Osteocyte (in vitro differentiated cells): ENCODE measurements around the gene SDC4. TPM values are rescaled to one million over a fixed set of nuclear protein-coding genes. Genes with fewer than 3 reads are reported as not detected.

Experiments used
- DNase-seq: peaks from one replicate; pipeline ENCODE4 v3.0.0; 2021; ENCODE audit warnings: mixed read lengths; ENCODE audit not compliant: unreplicated experiment; ENCODE audit errors: extremely low spot score
- H3K27ac Mint-ChIP-seq: one replicate; pipeline ENCODE4 v1.8.0; 2021; ENCODE audit warnings: mild to moderate bottlenecking, mixed read lengths; ENCODE audit not compliant: unreplicated experiment
- H3K27me3 Mint-ChIP-seq: one replicate; pipeline ENCODE4 v1.8.0; 2021; ENCODE audit warnings: mixed read lengths; ENCODE audit not compliant: unreplicated experiment
- H3K36me3 Mint-ChIP-seq: one replicate; pipeline ENCODE4 v1.8.0; 2021; ENCODE audit warnings: mixed read lengths; ENCODE audit not compliant: unreplicated experiment
- H3K4me1 Mint-ChIP-seq: one replicate; pipeline ENCODE4 v1.8.0; 2021; ENCODE audit warnings: mixed read lengths; ENCODE audit not compliant: unreplicated experiment
- H3K4me3 Mint-ChIP-seq: one replicate; pipeline ENCODE4 v1.8.0; 2021; ENCODE audit warnings: mild to moderate bottlenecking, moderate library complexity, mixed read lengths; ENCODE audit not compliant: unreplicated experiment
- H3K9me3 Mint-ChIP-seq: one replicate; pipeline ENCODE4 v1.8.0; 2021; ENCODE audit warnings: mixed read lengths; ENCODE audit not compliant: unreplicated experiment
- CTCF ChIP-seq: fragments of 200-600 bp; sonication (generic); IDR thresholded peaks from 2 replicates; pipeline ENCODE4 v1.5.0; 2021; ENCODE audit warnings: antibody characterized with exemption, mild to moderate bottlenecking, moderate library complexity
- total RNA-seq: library from RNA; stranded (reverse); gene quantifications from 2 replicates; pipeline ENCODE4 v1.2.1, GENCODE V29; 2021

SDC4 gene
- total RNA-seq, 1 donor from 2014 or later: 31.5 TPM

- no peaks in the 10 kb centered on the region for H3K36me3 Mint-ChIP-seq
- H3K9me3 Mint-ChIP-seq: no peaks in the 10 kb centered on the region
- peaks cover 5% of the 10 kb centered on the region for H3K4me1 Mint-ChIP-seq
- no peak overlapping the region for H3K27ac Mint-ChIP-seq
- no peak for TF ChIP-seq CTCF
- no peaks in the 10 kb centered on the region for H3K27me3 Mint-ChIP-seq
- no peak overlapping the region for H3K4me3 Mint-ChIP-seq
- peak; percentile 80 for DNase-seq
Observed at GRCh38 chr20:45374966-45375365, 26.7 kb upstream of the SDC4 start.

GRCh38 chr20:45374101-45374467 is 25.9 kb upstream of the SDC4 start:
- DNase-seq: peak; percentile 36
- Mint-ChIP-seq H3K27ac (no peak overlapping the region), H3K9me3 (no peaks in the 10 kb centered on the region), H3K4me3 (no peak overlapping the region), H3K4me1 (peaks cover 5% of the 10 kb centered on the region), H3K27me3 (no peaks in the 10 kb centered on the region), H3K36me3 (no peaks in the 10 kb centered on the region)
- TF ChIP-seq CTCF: no peak

DNA sequence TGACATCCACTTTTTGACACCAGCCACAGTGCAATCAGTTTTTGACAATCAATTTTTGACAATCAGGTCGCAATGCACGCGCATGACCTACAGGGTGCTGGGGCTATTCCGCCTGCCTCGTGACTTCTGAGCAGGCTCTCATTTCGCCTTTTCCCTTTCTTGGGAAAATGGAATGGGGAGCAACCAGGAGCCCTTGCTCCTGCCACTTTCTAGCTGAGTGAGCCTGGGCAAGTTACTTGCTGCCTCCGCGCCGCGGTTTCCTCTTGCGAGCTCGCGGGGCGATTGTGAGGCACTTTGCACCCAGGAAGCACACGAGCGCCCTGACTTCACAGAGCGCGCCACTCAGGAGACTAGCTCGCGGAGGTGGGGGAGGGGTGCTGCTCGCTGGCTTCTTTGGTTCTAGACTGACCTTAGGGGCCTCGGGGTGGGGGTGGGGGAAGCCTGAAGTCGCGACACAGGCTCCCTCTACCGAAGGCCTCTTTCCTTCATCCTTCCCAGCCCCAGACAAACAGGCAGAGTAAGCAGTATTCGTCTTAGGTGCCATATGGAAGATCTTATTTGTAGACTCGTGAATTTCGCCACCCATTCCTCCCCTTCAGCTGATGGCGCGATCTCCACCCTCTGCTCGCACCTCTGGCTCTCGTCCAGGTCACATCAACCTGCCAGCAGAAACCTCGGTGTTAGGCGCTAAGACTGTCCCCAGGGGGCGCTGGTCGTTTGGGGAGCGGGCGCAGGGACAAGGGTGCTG is 25.3 kb upstream of the SDC4 start:
- no peaks in the 10 kb centered on the region for H3K9me3 Mint-ChIP-seq
- H3K36me3 Mint-ChIP-seq: peaks cover 3% of the 10 kb centered on the region
- H3K4me3 Mint-ChIP-seq: no peak overlapping the region
- H3K27ac Mint-ChIP-seq: no peak overlapping the region
- H3K27me3 Mint-ChIP-seq: no peaks in the 10 kb centered on the region
- DNase-seq: peak; percentile 90
- TF ChIP-seq CTCF: peak; percentile 69
- peaks cover 5% of the 10 kb centered on the region for H3K4me1 Mint-ChIP-seq

DNA sequence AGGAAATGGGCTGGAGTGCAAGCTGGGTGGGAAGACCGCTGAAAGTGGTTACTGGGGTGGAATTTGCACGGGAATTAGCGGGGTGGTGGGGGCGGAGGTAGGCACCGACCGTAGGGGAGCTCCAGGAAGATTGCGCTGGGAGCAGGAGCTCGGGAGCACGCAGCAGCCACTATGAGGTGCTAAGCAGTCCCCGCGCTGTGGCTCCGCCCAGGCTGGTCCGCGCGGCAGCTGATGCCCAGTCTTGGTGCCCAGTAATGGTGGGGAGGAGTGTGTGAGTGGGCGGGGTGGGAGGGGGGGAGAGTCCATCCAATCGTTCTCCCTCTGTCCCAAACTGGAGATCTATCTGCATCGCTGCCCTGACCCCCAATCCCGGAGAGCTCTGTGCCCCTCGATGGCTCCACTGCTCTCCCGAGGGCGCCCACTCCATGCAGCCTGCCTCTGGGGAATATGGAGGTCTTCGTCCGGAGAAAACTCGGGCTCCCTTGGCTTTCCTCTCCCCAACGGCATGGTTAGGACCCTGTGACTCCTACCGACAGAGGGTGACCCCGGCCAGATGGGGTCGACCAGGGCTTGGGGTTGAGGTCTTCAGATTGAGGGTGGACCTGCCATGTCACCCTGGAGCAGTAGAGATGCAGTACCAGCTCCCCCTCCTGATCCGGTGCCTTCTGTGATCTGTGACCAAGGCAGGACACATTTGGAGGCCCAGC is 24.6 kb upstream of the SDC4 start:
- no peak overlapping the region for H3K4me3 Mint-ChIP-seq
- peaks cover 10% of the 10 kb centered on the region for H3K36me3 Mint-ChIP-seq
- no peaks in the 10 kb centered on the region for H3K27me3 Mint-ChIP-seq
- H3K9me3 Mint-ChIP-seq: no peaks in the 10 kb centered on the region
- peaks cover 5% of the 10 kb centered on the region for H3K4me1 Mint-ChIP-seq
- no peak for TF ChIP-seq CTCF
- DNase-seq: peak; percentile 66
- H3K27ac Mint-ChIP-seq: no peak overlapping the region

- H3K4me1 Mint-ChIP-seq: peaks cover 5% of the 10 kb centered on the region
- no peak for TF ChIP-seq CTCF
- no peak overlapping the region for H3K4me3 Mint-ChIP-seq
- peaks cover 15% of the 10 kb centered on the region for H3K36me3 Mint-ChIP-seq
- H3K27me3 Mint-ChIP-seq: no peaks in the 10 kb centered on the region
- DNase-seq: peak; percentile 72
- no peak overlapping the region for H3K27ac Mint-ChIP-seq
- H3K9me3 Mint-ChIP-seq: no peaks in the 10 kb centered on the region
Observed at GRCh38 chr20:45372241-45372640, 24.0 kb upstream of the SDC4 start.
